GM21786 (cell line): ENCODE results near the gene CALD1.

Experiments used
- ATAC-seq: cut with Tn5 transposase; IDR thresholded peaks from one replicate; pipeline ENCODE4 v1.9.1; 2021; ENCODE audit not compliant: unreplicated experiment

Gene CALD1

GRCh38 chr7:134784251-134785049 lies 5.0 kb downstream of the CALD1 start:
- no peak for ATAC-seq

GRCh38 chr7:134785842-134786241 lies 6.4 kb downstream of the CALD1 start:
- ATAC-seq, result no peak

GRCh38 chr7:134787064-134787463 lies 7.6 kb downstream of the CALD1 start:
- ATAC-seq, result no peak

- ATAC-seq, result no peak
These were observed 8.3 kb downstream of the CALD1 start for GRCh38 chr7:134787720-134788119.

GRCh38 chr7:134788191-134788590 lies 8.8 kb downstream of the CALD1 start:
- no peak for ATAC-seq

- ATAC-seq, result no peak
These were observed 10.7 kb downstream of the CALD1 start for GRCh38 chr7:134789967-134790685.

- no peak for ATAC-seq
These were observed 13.5 kb downstream of the CALD1 start for GRCh38 chr7:134792968-134793367.

GRCh38 chr7:134795231-134795630 lies 15.8 kb downstream of the CALD1 start:
- no peak for ATAC-seq

- ATAC-seq, result no peak
These were observed 18.7 kb downstream of the CALD1 start for GRCh38 chr7:134798155-134798554.

GRCh38 chr7:134799377-134799776 lies 19.9 kb downstream of the CALD1 start:
- ATAC-seq, result no peak

- no peak for ATAC-seq
These were observed 23.3 kb downstream of the CALD1 start for GRCh38 chr7:134802762-134803161.

GRCh38 chr7:134804351-134804750 lies 24.9 kb downstream of the CALD1 start:
- no peak for ATAC-seq

- ATAC-seq, result no peak
These were observed 25.4 kb downstream of the CALD1 start for GRCh38 chr7:134804854-134805253.

GRCh38 chr7:134806197-134806596 lies 26.8 kb downstream of the CALD1 start:
- ATAC-seq, result no peak

GRCh38 chr7:134809616-134810015 lies 30.2 kb downstream of the CALD1 start:
- ATAC-seq, result no peak

- ATAC-seq, result no peak
These were observed 32.3 kb downstream of the CALD1 start for GRCh38 chr7:134811765-134812164.

- no peak for ATAC-seq
These were observed 34.4 kb downstream of the CALD1 start for GRCh38 chr7:134813663-134814396.

GRCh38 chr7:134814730-134815364 lies 35.4 kb downstream of the CALD1 start:
- ATAC-seq, result no peak

GRCh38 chr7:134818613-134819345 lies 39.3 kb downstream of the CALD1 start:
- no peak for ATAC-seq

- ATAC-seq, result no peak
These were observed 40.0 kb downstream of the CALD1 start for GRCh38 chr7:134819401-134819800.

GRCh38 chr7:134820295-134820694 lies 40.9 kb downstream of the CALD1 start:
- ATAC-seq, result no peak
